ENCODE measurements around the gene MUC4. TPM values are rescaled to one million over a fixed set of nuclear protein-coding genes. Genes with fewer than 3 reads are reported as not detected.

Gene MUC4
- total and polyA plus RNA-seq, 9 of the 15 experiments (the other 6 are each of a cell fraction or from before 2014, with no cell fraction given), result under 0.01 to 0.21 (median 0.10) TPM; not detected in 4

- TF ChIP-seq NR2C1 (IDR thresholded peaks at IDR 0.05) (no peak), NR2C1 (tag; IDR thresholded peaks at IDR 0.05) (no peak), ZZZ3 (IDR thresholded peaks at IDR 0.05) (no peak), SMAD4 (CRISPR knock-in tag; conservative IDR thresholded peaks at IDR 0.05) (no peak; the same call in 1 of the 2 replicates), ZNF764 (CRISPR knock-in tag; IDR thresholded peaks at IDR 0.05; ENCODE audit: low read depth) (no peak), TAF1 (IDR thresholded peaks at IDR 0.05; ENCODE audit: control insufficient read depth, extremely low read depth, insufficient read depth, low read length, severe bottlenecking) (no peak), ELK1 (CRISPR knock-in tag; IDR thresholded peaks at IDR 0.05) (no peak), ELF2 (CRISPR knock-in tag; IDR thresholded peaks at IDR 0.05) (no peak), NCOA2 (IDR thresholded peaks at IDR 0.05; ENCODE audit: partially characterized antibody in 2 of 2) (no peak), ZBTB7A (IDR thresholded peaks at IDR 0.05; ENCODE audit: borderline replicate concordance, control insufficient read depth, low read depth, low read length) (no peak), ZBTB17 (CRISPR knock-in tag; IDR thresholded peaks at IDR 0.05) (no peak), ZNF12 (CRISPR knock-in tag; IDR thresholded peaks at IDR 0.05) (0 out of 2 replicates have a peak, but pooled peaks have one; percentile 55), CSDE1 (IDR thresholded peaks at IDR 0.05) (no peak), ZNF609 (CRISPR knock-in tag; IDR thresholded peaks at IDR 0.05; ENCODE audit: borderline replicate concordance) (no peak), GABPA (tag; conservative IDR thresholded peaks at IDR 0.05; ENCODE audit: low read depth) (peak; percentile 7; the same call in 1 of the 2 replicates), MYNN (IDR thresholded peaks at IDR 0.05) (0 out of 2 replicates have a peak, but pooled peaks have one; percentile 1), MYNN (CRISPR knock-in tag; IDR thresholded peaks at IDR 0.05) (no peak), THRB (CRISPR knock-in tag; conservative IDR thresholded peaks at IDR 0.05) (peak; percentile 88), CCAR2 (IDR thresholded peaks at IDR 0.05; ENCODE audit: low read depth, low read length) (no peak), MAX (CRISPR knock-in tag; IDR thresholded peaks at IDR 0.05) (no peak), JUNB (CRISPR knock-in tag; conservative IDR thresholded peaks at IDR 0.05) (no peak), CBFB (CRISPR knock-in tag; IDR thresholded peaks at IDR 0.05) (no peak)
These were observed 114.0 kb downstream of the MUC4 start (continued) for GRCh38 chr3:195697582-195698324.

All from K562 (cell line).